ENCODE measurements around the gene MICALL1.

GRCh38 chr22:37943825-37944198 is 37.7 kb downstream of the MICALL1 start:
- TF ChIP-seq CTCF (conservative IDR thresholded peaks at IDR 0.05) (no peak), ZFX (IDR thresholded peaks at IDR 0.05) (no peak)
